22Rv1 (cell line): ENCODE measurements around the gene FUT6.

Source experiments
- H3K27ac ChIP-seq: fragments of 450-650 bp; 2 replicates; pipeline ENCODE4 v1.5.1; 2017
- CTCF ChIP-seq: fragments of 450-650 bp; IDR thresholded peaks from 2 replicates; pipeline ENCODE4 v1.5.1; 2017; ENCODE audit warnings: mild to moderate bottlenecking
- ZFX ChIP-seq: fragments of 450-650 bp; IDR thresholded peaks from 2 replicates; pipeline ENCODE4 v1.6.1; 2017; ENCODE audit warnings: antibody characterized with exemption, borderline replicate concordance

Gene FUT6

GRCh38 chr19:5809469-5809868 is 30.0 kb downstream of the FUT6 start:
- TF ChIP-seq CTCF (no peak), ZFX (no peak)
- no peak overlapping the region for H3K27ac ChIP-seq

GRCh38 chr19:5809053-5809452 is 30.4 kb downstream of the FUT6 start:
- H3K27ac ChIP-seq, result no peak overlapping the region
- TF ChIP-seq CTCF (no peak), ZFX (no peak)

- no peak for TF ChIP-seq ZFX
- no peak for TF ChIP-seq CTCF
- no peak overlapping the region for H3K27ac ChIP-seq
Measured at GRCh38 chr19:5808120-5808816, 31.2 kb downstream of the FUT6 start.

GRCh38 chr19:5806905-5807304 is 32.6 kb downstream of the FUT6 start:
- TF ChIP-seq ZFX (no peak), CTCF (no peak)

GRCh38 chr19:5806133-5806489 is 33.4 kb downstream of the FUT6 start:
- peak; percentile 60 for TF ChIP-seq CTCF
- no peak for TF ChIP-seq ZFX

More at GRCh38 chr19:5806905-5807304, 32.6 kb downstream of the FUT6 start:
- H3K27ac ChIP-seq, result no peak overlapping the region

GRCh38 chr19:5805462-5806132 is 33.9 kb downstream of the FUT6 start:
- TF ChIP-seq ZFX (no peak), CTCF (peak; percentile 88)
- no peak overlapping the region for H3K27ac ChIP-seq

More at GRCh38 chr19:5806133-5806489, 33.4 kb downstream of the FUT6 start:
- H3K27ac ChIP-seq, result no peak overlapping the region
